Tibial nerve (tissue), 4 donors: ENCODE data around the gene ATP5F1D.

ENCODE experiments used
- CTCF ChIP-seq, 5 experiments: fragments of 200-600 bp in 3 of 5; fragments of 450-650 bp in 2 of 5; sonication (generic) in 3 of 5; IDR thresholded peaks; one replicate each; pipeline ENCODE4 v1.5.1; 2016 to 2019; ENCODE audit warnings: antibody characterized with exemption in 5 of 5, mild to moderate bottlenecking in 3 of 5, moderate library complexity in 2 of 5
- EP300 ChIP-seq, 2 donors: sonication (generic); formaldehyde crosslinking; IDR thresholded peaks; one replicate each; pipeline ENCODE4 v1.6.1; 2017; ENCODE audit warnings: antibody characterized with exemption in 2 of 2, mild to moderate bottlenecking in 1 of 2

GRCh38 chr19:1258707-1259205 is 17.2 kb downstream of the ATP5F1D start:
- TF ChIP-seq CTCF (IDR thresholded peaks at IDR 0.05) (no peak), EP300 (IDR thresholded peaks at IDR 0.05) (no peak)
